ENCODE results near the gene DCLRE1C. TPM values are rescaled to one million over a fixed set of nuclear protein-coding genes. Genes with fewer than 3 reads are reported as not detected.
"Not testable (repeated sequence)": the region's sequence is repeated elsewhere in the genome, so short reads cannot be mapped to it uniquely, and the experiment has no call there.

DCLRE1C gene
- total RNA-seq, 5 donors from 2014 or later (not counting 1 experiment from before 2014, with no cell fraction given) = 13.6 to 26.5 (median 23.1) TPM

- 83% methylated on average over 1 of the region's 5 CpGs for WGBS (ENCODE audit: insufficient coverage)
- Mint-ChIP-seq H3K27me3 (no peaks in the 10 kb centered on the region), H3K4me3 (no peak overlapping the region), H3K36me3 (peaks cover 30% of the 10 kb centered on the region), H3K27ac (no peak overlapping the region), H3K4me1 (peaks cover 28 to 40% (median 35%) of the 10 kb centered on the region in 3 donors), H3K9me3 (no peaks in the 10 kb centered on the region)
- no peak for DNase-seq
- Histone ChIP-seq H3K36me3 (ENCODE audit: control insufficient read depth in 2 of 2, extremely low read depth in 1 of 2, insufficient read depth in 1 of 2, low read length in 1 of 2) (peaks cover 0 to 46% of the 10 kb centered on the region in 2 donors), H3K4me3 (ENCODE audit: control insufficient read depth in 1 of 2, extremely low read depth in 1 of 2, low read length in 1 of 2) (no peak overlapping the region), H3K27me3 (replicated peaks in 1 of 2; ENCODE audit: control insufficient read depth in 2 of 2, extremely low read depth in 1 of 2, insufficient read depth in 2 of 2, low read length in 1 of 2) (no peaks in the 10 kb centered on the region), H3K27ac (ENCODE audit: low read length) (no peak overlapping the region), H3K9me3 (no peaks in the 10 kb centered on the region), H3K4me1 (ENCODE audit: control insufficient read depth in 1 of 2, extremely low read depth in 1 of 2, insufficient read depth in 2 of 2, low read length in 2 of 2) (peaks cover 9 to 37% of the 10 kb centered on the region in 2 experiments)
- ChIA-PET CTCF (interaction anchor here in 1 of 2 donors (0.5 kb wide), 1 partner anchor 46 kb away, joined by 3 read pairs; no protein-coding TSS in a partner anchor), POLR2A (no interaction called here)
- no peak for ATAC-seq (replicated peaks in 1 of 4)
These were observed 4.6 kb downstream of the DCLRE1C start for GRCh38 chr10:14949291-14949690.

- DNase-seq = no peak
These were observed 6.6 kb downstream of the DCLRE1C start for GRCh38 chr10:14947268-14947667.

DNA sequence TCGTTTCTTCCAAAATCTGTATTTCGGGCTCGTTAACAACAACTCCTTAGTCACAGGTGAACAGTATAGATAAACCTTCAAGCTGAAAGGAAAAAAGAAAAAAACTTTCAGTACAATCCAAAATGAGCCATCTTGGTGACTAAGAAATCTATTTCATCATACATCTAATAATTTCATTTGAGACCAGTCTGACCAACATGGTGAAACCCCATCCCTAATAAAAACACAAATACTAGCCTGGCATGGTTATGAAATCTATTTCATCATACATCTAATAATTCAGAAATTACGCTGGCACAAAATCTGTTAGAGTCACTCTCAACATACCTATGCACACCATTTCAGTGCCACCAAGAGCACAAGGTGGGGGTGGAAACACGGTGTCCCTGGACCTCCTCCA, 8.8 kb downstream of the DCLRE1C start:
- H3K27me3 Mint-ChIP-seq = no peaks in the 10 kb centered on the region
- DNase-seq (no peak), ATAC-seq (replicated peaks in 1 of 4) (no peak)
- H3K4me3 ChIP-seq (ENCODE audit: control insufficient read depth in 1 of 2, extremely low read depth in 1 of 2, low read length in 1 of 2) = no peak overlapping the region
- no CpG with 5 or more reads among the region's 5 CpGs for whole genome bisulfite sequencing (ENCODE audit: insufficient coverage)
- peaks cover 17 to 20% (median 17%) of the 10 kb centered on the region in 3 donors for H3K4me1 Mint-ChIP-seq
- H3K27me3 ChIP-seq (replicated peaks in 1 of 2; ENCODE audit: control insufficient read depth in 2 of 2, extremely low read depth in 1 of 2, insufficient read depth in 2 of 2, low read length in 1 of 2) = no peaks in the 10 kb centered on the region
- H3K4me1 ChIP-seq (ENCODE audit: control insufficient read depth in 1 of 2, extremely low read depth in 1 of 2, insufficient read depth in 2 of 2, low read length in 2 of 2) = peaks cover 2 to 14% of the 10 kb centered on the region in 2 experiments
- peaks cover 33% of the 10 kb centered on the region for H3K36me3 Mint-ChIP-seq
- ChIA-PET POLR2A (no interaction called here), CTCF (no interaction called here)
- no peaks in the 10 kb centered on the region for H3K9me3 Mint-ChIP-seq
- H3K27ac Mint-ChIP-seq = no peak overlapping the region
- no peak overlapping the region for H3K4me3 Mint-ChIP-seq
- H3K27ac ChIP-seq (ENCODE audit: low read length) = no peak overlapping the region
- H3K9me3 ChIP-seq = no peaks in the 10 kb centered on the region
- peaks cover 0 to 66% of the 10 kb centered on the region in 2 donors for H3K36me3 ChIP-seq (ENCODE audit: control insufficient read depth in 2 of 2, extremely low read depth in 1 of 2, insufficient read depth in 1 of 2, low read length in 1 of 2)

More at GRCh38 chr10:14947268-14947667, 6.6 kb downstream of the DCLRE1C start:
- ChIA-PET CTCF (no interaction called here), POLR2A (interaction anchor here (0.6 to 1.0 kb wide), 2 partner anchors 25 to 1073 kb away, joined by 3 read pairs; no protein-coding TSS in a partner anchor)
- Mint-ChIP-seq H3K36me3 (peaks cover 35% of the 10 kb centered on the region), H3K9me3 (no peaks in the 10 kb centered on the region), H3K27ac (no peak overlapping the region), H3K4me1 (peaks cover 24 to 32% (median 28%) of the 10 kb centered on the region in 3 donors), H3K4me3 (no peak overlapping the region), H3K27me3 (no peaks in the 10 kb centered on the region)
- H3K27ac ChIP-seq (ENCODE audit: low read length) = no peak overlapping the region
- no peaks in the 10 kb centered on the region for H3K27me3 ChIP-seq (replicated peaks in 1 of 2; ENCODE audit: control insufficient read depth in 2 of 2, extremely low read depth in 1 of 2, insufficient read depth in 2 of 2, low read length in 1 of 2)
- no peak for ATAC-seq (replicated peaks in 1 of 4)
- H3K36me3 ChIP-seq (ENCODE audit: control insufficient read depth in 2 of 2, extremely low read depth in 1 of 2, insufficient read depth in 1 of 2, low read length in 1 of 2) = peaks cover 0 to 59% of the 10 kb centered on the region in 2 donors
- no peak overlapping the region for H3K4me3 ChIP-seq (ENCODE audit: control insufficient read depth in 1 of 2, extremely low read depth in 1 of 2, low read length in 1 of 2)
- no CpG with 5 or more reads among the region's 1 CpG for WGBS (ENCODE audit: insufficient coverage)
- H3K4me1 ChIP-seq (ENCODE audit: control insufficient read depth in 1 of 2, extremely low read depth in 1 of 2, insufficient read depth in 2 of 2, low read length in 2 of 2) = peaks cover 0 to 23% of the 10 kb centered on the region in 2 experiments
- H3K9me3 ChIP-seq = no peaks in the 10 kb centered on the region

- H3K4me3 Mint-ChIP-seq; DNase-seq; CTCF ChIA-PET; H3K27me3 Mint-ChIP-seq; H3K27me3 ChIP-seq (replicated peaks in 1 of 2; ENCODE audit: control insufficient read depth in 2 of 2, extremely low read depth in 1 of 2, insufficient read depth in 2 of 2, low read length in 1 of 2); H3K4me1 ChIP-seq (ENCODE audit: control insufficient read depth in 1 of 2, extremely low read depth in 1 of 2, insufficient read depth in 2 of 2, low read length in 2 of 2); H3K4me3 ChIP-seq (ENCODE audit: control insufficient read depth in 1 of 2, extremely low read depth in 1 of 2, low read length in 1 of 2); H3K9me3 Mint-ChIP-seq; H3K9me3 ChIP-seq; H3K27ac Mint-ChIP-seq; POLR2A ChIA-PET; H3K27ac ChIP-seq (ENCODE audit: low read length); ATAC-seq (replicated peaks in 1 of 4): not testable (repeated sequence)
- peaks cover 27% of the 10 kb centered on the region for H3K36me3 Mint-ChIP-seq
- no CpG with 5 or more reads among the region's 7 CpGs for WGBS (ENCODE audit: insufficient coverage)
- H3K4me1 Mint-ChIP-seq = peaks cover 9 to 16% (median 13%) of the 10 kb centered on the region in 3 donors
- peaks cover 0 to 70% of the 10 kb centered on the region in 2 donors for H3K36me3 ChIP-seq (ENCODE audit: control insufficient read depth in 2 of 2, extremely low read depth in 1 of 2, insufficient read depth in 1 of 2, low read length in 1 of 2)
These were observed 11.0 kb downstream of the DCLRE1C start for GRCh38 chr10:14942950-14943338.

DNA sequence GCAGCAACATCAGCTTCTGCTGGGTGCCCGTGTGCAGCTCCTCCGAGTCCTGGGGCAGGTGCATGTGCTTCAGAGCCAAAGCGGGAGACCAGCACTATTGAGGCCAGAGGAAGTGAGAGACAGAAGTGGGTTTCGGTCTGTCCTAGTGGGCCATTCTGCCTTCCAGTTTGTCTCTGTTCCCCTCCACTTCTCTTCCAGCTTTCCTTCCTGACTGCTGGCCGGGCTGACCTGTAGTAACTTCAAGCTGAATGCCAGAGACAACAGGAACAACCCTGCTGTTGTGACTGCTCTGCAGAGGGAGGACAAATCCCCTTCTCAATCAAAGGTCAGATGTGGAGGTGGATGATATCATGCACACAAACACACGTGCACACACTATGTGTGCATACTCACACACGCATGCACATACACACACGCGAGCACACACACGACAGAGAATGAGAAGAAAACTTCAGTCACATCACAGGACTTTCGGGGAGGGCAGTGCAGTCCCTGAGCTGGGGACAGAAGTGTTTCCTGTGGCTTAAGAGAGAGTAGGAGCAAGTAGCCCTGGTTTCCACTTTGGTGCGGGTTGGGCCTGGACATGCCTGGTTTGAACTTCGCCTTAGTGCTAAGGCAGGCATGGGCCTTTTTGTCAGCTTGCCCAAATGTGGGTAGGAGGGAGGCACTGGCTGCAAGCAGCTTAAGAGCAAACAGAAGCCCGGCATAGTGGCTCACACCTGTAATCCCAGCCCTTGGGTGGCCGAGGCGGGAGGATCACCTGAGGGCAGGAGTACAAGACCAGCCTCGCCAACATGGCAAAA, 11.5 kb downstream of the DCLRE1C start:
- H3K9me3 Mint-ChIP-seq; DNase-seq; H3K27me3 Mint-ChIP-seq; H3K4me3 Mint-ChIP-seq; H3K27ac Mint-ChIP-seq; ATAC-seq (replicated peaks in 1 of 4); CTCF ChIA-PET; H3K9me3 ChIP-seq; H3K4me1 ChIP-seq (ENCODE audit: control insufficient read depth in 1 of 2, extremely low read depth in 1 of 2, insufficient read depth in 2 of 2, low read length in 2 of 2); H3K27ac ChIP-seq (ENCODE audit: low read length); H3K4me3 ChIP-seq (ENCODE audit: control insufficient read depth in 1 of 2, extremely low read depth in 1 of 2, low read length in 1 of 2); H3K27me3 ChIP-seq (replicated peaks in 1 of 2; ENCODE audit: control insufficient read depth in 2 of 2, extremely low read depth in 1 of 2, insufficient read depth in 2 of 2, low read length in 1 of 2); POLR2A ChIA-PET: not testable (repeated sequence)
- Mint-ChIP-seq H3K36me3 (peaks cover 27% of the 10 kb centered on the region), H3K4me1 (peaks cover 9 to 16% (median 13%) of the 10 kb centered on the region in 3 donors)
- WGBS (ENCODE audit: insufficient coverage) = no CpG with 5 or more reads among the region's 17 CpGs
- peaks cover 4 to 66% of the 10 kb centered on the region in 2 donors for H3K36me3 ChIP-seq (ENCODE audit: control insufficient read depth in 2 of 2, extremely low read depth in 1 of 2, insufficient read depth in 1 of 2, low read length in 1 of 2)

- H3K9me3 ChIP-seq; POLR2A ChIA-PET; H3K4me3 ChIP-seq (ENCODE audit: control insufficient read depth in 1 of 2, extremely low read depth in 1 of 2, low read length in 1 of 2); H3K27ac Mint-ChIP-seq; H3K27me3 Mint-ChIP-seq; H3K4me3 Mint-ChIP-seq; H3K27ac ChIP-seq (ENCODE audit: low read length); CTCF ChIA-PET; H3K9me3 Mint-ChIP-seq; H3K4me1 ChIP-seq (ENCODE audit: control insufficient read depth in 1 of 2, extremely low read depth in 1 of 2, insufficient read depth in 2 of 2, low read length in 2 of 2); ATAC-seq (replicated peaks in 1 of 4); H3K27me3 ChIP-seq (replicated peaks in 1 of 2; ENCODE audit: control insufficient read depth in 2 of 2, extremely low read depth in 1 of 2, insufficient read depth in 2 of 2, low read length in 1 of 2): not testable (repeated sequence)
- peaks cover 10 to 60% of the 10 kb centered on the region in 2 donors for H3K36me3 ChIP-seq (ENCODE audit: control insufficient read depth in 2 of 2, extremely low read depth in 1 of 2, insufficient read depth in 1 of 2, low read length in 1 of 2)
- Mint-ChIP-seq H3K36me3 (peaks cover 32% of the 10 kb centered on the region), H3K4me1 (peaks cover 12 to 17% (median 16%) of the 10 kb centered on the region in 3 donors)
- WGBS (ENCODE audit: insufficient coverage) = 83% methylated on average over 1 of the region's 5 CpGs
- DNase-seq = peak in 1 of 35 experiments; percentile 14
These were observed 14.9 kb downstream of the DCLRE1C start for GRCh38 chr10:14938971-14939370.
